ENCODE data around the gene RTN4R. TPM values are rescaled to one million over a fixed set of nuclear protein-coding genes. Genes with fewer than 3 reads are reported as not detected.
"Not testable (repeated sequence)": the region's sequence is repeated elsewhere in the genome, so short reads cannot be mapped to it uniquely, and the experiment has no call there.

Gene RTN4R
- total and polyA plus RNA-seq, 2 of the 4 experiments (the other 2 are of a cell fraction): 0.18 to 0.94 TPM

DNA sequence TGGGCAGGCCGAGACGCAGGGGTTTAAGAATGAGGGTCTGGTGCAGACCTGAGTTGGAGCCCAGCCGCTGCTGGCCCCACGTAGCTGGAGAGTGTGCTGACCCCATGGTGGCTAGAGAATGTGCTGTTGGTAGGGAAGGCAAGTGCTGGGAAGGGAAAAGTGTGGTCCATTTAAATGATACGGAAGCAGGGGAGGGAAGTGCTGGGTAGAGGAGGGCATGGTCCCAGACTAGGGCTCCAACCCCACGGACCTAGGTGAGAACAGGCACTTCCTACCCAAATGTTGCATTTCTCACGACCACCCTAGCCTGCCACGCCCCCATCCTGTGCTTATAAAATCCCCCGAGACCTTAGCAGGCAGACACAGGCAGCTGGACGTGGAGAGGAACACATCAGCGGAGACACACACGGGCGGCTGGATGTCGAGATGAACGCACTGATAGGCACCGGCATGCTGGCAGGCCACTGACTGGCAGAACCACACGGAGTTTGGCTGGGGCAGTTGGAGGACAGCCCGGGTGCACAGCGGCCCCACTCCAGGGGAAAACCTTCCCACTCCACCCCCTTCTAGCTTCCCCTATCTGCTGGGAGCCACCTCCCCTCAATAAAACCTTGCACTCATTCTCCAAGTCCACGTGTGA, 18.8 kb upstream of the RTN4R start:
- ATAC-seq (ENCODE audit: low read depth); H3K14ac ChIP-seq (replicated peaks; ENCODE audit: low read depth, low read length); H2BK15ac ChIP-seq (ENCODE audit: low read depth, low read length); H4K5ac ChIP-seq (ENCODE audit: low read depth, low read length); H3K36me3 ChIP-seq (ENCODE audit: control insufficient read depth, insufficient read depth, low read length); H4K20me1 ChIP-seq (ENCODE audit: insufficient read depth, low read length); CTCF ChIA-PET; H3K4ac ChIP-seq (ENCODE audit: low read depth, low read length); H3K79me1 ChIP-seq (ENCODE audit: low read depth in 1 of 2, low read length in 2 of 2); H2BK120ac ChIP-seq (ENCODE audit: low read depth, low read length); H3K23ac ChIP-seq (ENCODE audit: low read depth, low read length); H3K4me3 ChIP-seq (ENCODE audit: insufficient read depth, low read depth, low read length); H4K91ac ChIP-seq (ENCODE audit: insufficient read depth, low read depth, low read length); H3K18ac ChIP-seq (ENCODE audit: low read depth, low read length); H3K9me3 ChIP-seq (ENCODE audit: control insufficient read depth, insufficient read depth, low read length); H2AK5ac ChIP-seq (ENCODE audit: low read depth, low read length); H2BK5ac ChIP-seq (ENCODE audit: low read depth, low read length, poor library complexity, severe bottlenecking); in situ Hi-C loops (cut with MboI; ENCODE audit: low sequenced_read_pairs); H2AFZ ChIP-seq (replicated peaks; ENCODE audit: low read length, poor library complexity); POLR2A ChIA-PET (ENCODE audit: unreplicated experiment); H3K27ac ChIP-seq (ENCODE audit: insufficient read depth, low read length); H4K8ac ChIP-seq (ENCODE audit: low read depth in 2 of 2, low read length in 2 of 2); H3K9me1 ChIP-seq (ENCODE audit: insufficient read depth, low read length); H3K4me1 ChIP-seq (ENCODE audit: control insufficient read depth, insufficient read depth, low read length); H3K9ac ChIP-seq (ENCODE audit: low read depth, low read length); DNase-seq; BruUV-seq (replicated peaks); H2AK9ac ChIP-seq (replicated peaks; ENCODE audit: low read depth, low read length, poor library complexity); dilution Hi-C loops (cut with HindIII; ENCODE audit: low sequenced_read_pairs, unreplicated experiment); H3K56ac ChIP-seq (ENCODE audit: extremely low read depth, insufficient read depth, low read length); H2BK20ac ChIP-seq (ENCODE audit: low read depth, low read length); intact Hi-C loops (cut with micrococcal nuclease); H3K4me2 ChIP-seq (ENCODE audit: low read depth, low read length): not testable (repeated sequence)
- peaks cover 41% of the 10 kb centered on the region for H3K27me3 ChIP-seq (ENCODE audit: control insufficient read depth, insufficient read depth, low read length)
- no CpG with 5 or more reads among the region's 20 CpGs for WGBS, 2 experiments (ENCODE audit: extremely low coverage in 2 of 2, insufficient read length in 1 of 2)

DNA sequence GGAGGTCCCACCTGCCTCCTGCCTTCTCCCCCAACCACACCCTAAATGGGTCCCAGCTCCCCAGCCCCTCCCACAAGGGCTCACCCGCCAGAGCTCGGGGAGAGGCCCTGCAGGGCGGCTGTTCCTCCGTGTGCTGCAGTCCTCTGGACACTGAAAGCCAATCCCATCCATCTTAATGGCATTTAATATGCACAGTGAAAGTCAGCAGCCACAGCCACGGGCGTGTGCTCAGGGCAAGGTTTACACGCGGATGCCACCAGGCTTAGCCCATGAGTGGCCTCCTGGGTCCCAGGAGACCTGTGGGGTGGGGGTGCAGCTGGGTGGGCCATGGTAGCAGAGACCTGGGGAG, 18.2 kb upstream of the RTN4R start:
- H3K18ac ChIP-seq (ENCODE audit: low read depth, low read length); H3K56ac ChIP-seq (ENCODE audit: extremely low read depth, insufficient read depth, low read length); intact Hi-C loops (cut with micrococcal nuclease); H4K8ac ChIP-seq (ENCODE audit: low read depth in 2 of 2, low read length in 2 of 2); H2BK5ac ChIP-seq (ENCODE audit: low read depth, low read length, poor library complexity, severe bottlenecking); H3K23ac ChIP-seq (ENCODE audit: low read depth, low read length); dilution Hi-C loops (cut with HindIII; ENCODE audit: low sequenced_read_pairs, unreplicated experiment); ATAC-seq (ENCODE audit: low read depth); H3K9me3 ChIP-seq (ENCODE audit: control insufficient read depth, insufficient read depth, low read length); H3K4me1 ChIP-seq (ENCODE audit: control insufficient read depth, insufficient read depth, low read length); H3K4me2 ChIP-seq (ENCODE audit: low read depth, low read length); H3K79me1 ChIP-seq (ENCODE audit: low read depth in 1 of 2, low read length in 2 of 2); H3K4me3 ChIP-seq (ENCODE audit: insufficient read depth, low read depth, low read length); H4K91ac ChIP-seq (ENCODE audit: insufficient read depth, low read depth, low read length); H3K27ac ChIP-seq (ENCODE audit: insufficient read depth, low read length); H2BK15ac ChIP-seq (ENCODE audit: low read depth, low read length); H2AK9ac ChIP-seq (replicated peaks; ENCODE audit: low read depth, low read length, poor library complexity); POLR2A ChIA-PET (ENCODE audit: unreplicated experiment); H4K20me1 ChIP-seq (ENCODE audit: insufficient read depth, low read length); DNase-seq; H2AFZ ChIP-seq (replicated peaks; ENCODE audit: low read length, poor library complexity); H2BK120ac ChIP-seq (ENCODE audit: low read depth, low read length); H2BK20ac ChIP-seq (ENCODE audit: low read depth, low read length); H3K4ac ChIP-seq (ENCODE audit: low read depth, low read length); H3K36me3 ChIP-seq (ENCODE audit: control insufficient read depth, insufficient read depth, low read length); H3K14ac ChIP-seq (replicated peaks; ENCODE audit: low read depth, low read length); H3K9me1 ChIP-seq (ENCODE audit: insufficient read depth, low read length); BruUV-seq (replicated peaks); H3K9ac ChIP-seq (ENCODE audit: low read depth, low read length); H4K5ac ChIP-seq (ENCODE audit: low read depth, low read length); H2AK5ac ChIP-seq (ENCODE audit: low read depth, low read length); in situ Hi-C loops (cut with MboI; ENCODE audit: low sequenced_read_pairs): not testable (repeated sequence)
- H3K27me3 ChIP-seq (ENCODE audit: control insufficient read depth, insufficient read depth, low read length): peaks cover 35% of the 10 kb centered on the region
- CTCF ChIA-PET: interaction anchor here (0.7 kb wide), 1 partner anchor 129 kb away, joined by 3 read pairs; no protein-coding TSS in a partner anchor
- WGBS, 2 experiments (ENCODE audit: extremely low coverage in 2 of 2, insufficient read length in 1 of 2): 4% methylated on average over 4 of the region's 8 CpGs; no CpG with 5 or more reads in 1 of the 2 experiments

Measured in IMR-90 (cell line).